PC-3 (cell line): ENCODE results near the gene SBNO2. TPM values are rescaled to one million over a fixed set of nuclear protein-coding genes. Genes with fewer than 3 reads are reported as not detected.

Experiments
- ATAC-seq: fragments of 200-7000 bp; cut with Tn5 transposase; 2 replicates; pipeline ENCODE4 v1.9.1; 2020; ENCODE audit warnings: mild to moderate bottlenecking, moderate library complexity
- BruUV-seq: library from RNA; stranded (reverse); fragments of 400-500 nt; replicated peaks from 2 replicates; lab custom pipeline; 2021; lab: Mats Ljungman, UMichigan
- CTCF ChIA-PET: fragments of 300-600 bp; sonication (Branson Sonifier 250); formaldehyde crosslinking; loops from one replicate; lab custom pipeline; 2022; ENCODE audit warnings: antibody characterized with exemption; lab: Charles Lee
- POLR2A ChIA-PET: fragments of 300-600 bp; sonication (Branson Sonifier 250); formaldehyde crosslinking; loops from one replicate; lab custom pipeline; 2022; ENCODE audit warnings: antibody characterized with exemption; ENCODE audit not compliant: unreplicated experiment; lab: Charles Lee
- DNase-seq: peaks from one replicate; pipeline ENCODE4 v3.0.0-alpha.2; 2015
- H2AFZ ChIP-seq: fragments of 300-600 bp; sonication (generic); 2 replicates; pipeline ENCODE4 v1.6.0; 2016; ENCODE audit warnings: antibody characterized with exemption, low read length
- H3F3A ChIP-seq: fragments of 300-600 bp; sonication (generic); one replicate; pipeline ENCODE4 v1.6.0; 2017; ENCODE audit warnings: antibody characterized with exemption, low read length, control low read depth, mild to moderate bottlenecking; ENCODE audit not compliant: unreplicated experiment
- H3K27ac ChIP-seq: fragments of 300-600 bp; sonication (generic); 2 replicates; pipeline ENCODE4 v1.5.1; 2016; ENCODE audit warnings: mild to moderate bottlenecking, low read length
- H3K27me3 ChIP-seq: fragments of 300-600 bp; sonication (generic); 2 replicates; pipeline ENCODE4 v1.6.1; 2016; ENCODE audit warnings: low read length, mixed read lengths
- H3K36me3 ChIP-seq: fragments of 300-600 bp; sonication (generic); 2 replicates; pipeline ENCODE4 v1.6.1; 2016; ENCODE audit warnings: low read depth, mixed run types, low read length, mixed read lengths
- H3K4me1 ChIP-seq: fragments of 300-600 bp; sonication (generic); 2 replicates; pipeline ENCODE4 v1.5.1; 2016; ENCODE audit warnings: low read length; ENCODE audit not compliant: insufficient read depth
- H3K4me2 ChIP-seq: fragments of 300-600 bp; sonication (generic); 2 replicates; pipeline ENCODE4 v1.6.0; 2016; ENCODE audit warnings: low read length
- H3K4me3 ChIP-seq: fragments of 300-600 bp; sonication (generic); 2 replicates; pipeline ENCODE4 v1.5.1; 2016; ENCODE audit warnings: mild to moderate bottlenecking, low read length, mixed read lengths
- H3K79me2 ChIP-seq: fragments of 300-600 bp; sonication (generic); 2 replicates; pipeline ENCODE4 v1.6.1; 2017; ENCODE audit warnings: low read length, mixed read lengths
- H3K9ac ChIP-seq: fragments of 300-600 bp; sonication (generic); 2 replicates; pipeline ENCODE4 v1.6.0; 2016; ENCODE audit warnings: mild to moderate bottlenecking, low read length
- H3K9me2 ChIP-seq: fragments of 300-600 bp; sonication (generic); replicated peaks from 2 replicates; pipeline ENCODE4 v1.6.1; 2016; ENCODE audit warnings: mixed run types, low read length, mixed read lengths
- H3K9me3 ChIP-seq: fragments of 300-600 bp; sonication (generic); 2 replicates; pipeline ENCODE4 v1.6.1; 2016; ENCODE audit warnings: low read length, mixed read lengths
- H4K20me1 ChIP-seq: fragments of 300-600 bp; sonication (generic); 2 replicates; pipeline ENCODE4 v1.6.1; 2016; ENCODE audit warnings: low read length, mixed read lengths
- EZH2 ChIP-seq: fragments of 300-600 bp; sonication (generic); IDR thresholded peaks from one replicate; pipeline ENCODE4 v1.6.1; 2017; ENCODE audit warnings: antibody characterized with exemption, mild to moderate bottlenecking, low read length; ENCODE audit not compliant: unreplicated experiment
- EZH2phosphoT487 ChIP-seq: fragments of 300-600 bp; sonication (generic); IDR thresholded peaks from 2 replicates; pipeline ENCODE4 v1.6.1; 2018; ENCODE audit warnings: mild to moderate bottlenecking, antibody characterized with exemption, low read length, borderline replicate concordance
- intact Hi-C: fragments of 100-400 bp; cut with micrococcal nuclease; formaldehyde crosslinking; loops from 2 replicates; pipeline ENCODE4 v1.9.0; 2023
- total RNA-seq: library from RNA; depleted of rRNA; stranded (reverse); fragments of >200 nt; gene quantifications from 2 replicates; pipeline ENCODE4 v1.2.3, GENCODE V29; 2014
- TF ChIP-seq, protein P1 (sequence below): fragments of 300-600 bp; sonication (generic); conservative IDR thresholded peaks from 2 replicates; pipeline ENCODE4 v1.5.1; 2017; ENCODE audit warnings: antibody characterized with exemption, low read depth, mild to moderate bottlenecking, low read length

SBNO2 gene
- total RNA-seq, 1 experiment from 2014 or later, result 62.4 TPM

DNA sequence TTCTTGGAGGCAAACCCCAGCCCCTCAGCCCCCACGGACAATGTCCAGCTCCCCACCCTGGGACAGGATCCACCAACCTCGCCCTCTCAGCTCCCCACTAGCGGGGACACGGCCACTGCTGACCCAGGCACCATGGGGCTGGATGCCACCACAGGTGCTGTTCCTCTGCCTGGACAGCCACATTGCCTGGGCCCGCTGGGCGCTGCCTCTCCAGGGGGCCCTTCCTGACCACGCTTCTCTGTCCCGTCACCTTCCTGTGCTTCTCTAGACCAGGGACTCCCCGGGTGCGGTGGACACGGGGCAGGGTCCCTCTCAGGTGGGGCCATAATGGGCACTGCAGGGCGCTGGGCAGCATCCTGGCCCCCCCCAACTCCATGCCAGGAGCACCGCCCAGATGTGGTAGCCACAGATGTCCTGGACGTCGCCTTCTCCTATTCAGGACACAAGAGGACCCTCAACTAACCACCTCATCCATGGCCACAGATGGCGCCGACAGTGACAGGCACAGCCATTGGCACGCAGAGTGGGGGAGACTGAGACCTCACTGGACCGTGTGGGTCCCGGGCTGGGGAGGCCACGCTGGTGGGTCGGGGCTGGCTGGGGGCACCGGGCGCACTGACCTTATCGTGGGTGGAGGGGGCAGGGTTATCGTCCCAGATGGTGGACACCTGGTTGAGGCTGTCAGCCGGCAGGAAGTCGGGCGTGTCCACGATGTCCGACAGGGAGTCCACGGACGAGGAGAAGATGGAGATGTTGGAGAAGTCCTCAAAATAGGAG is 46.9 kb downstream of the SBNO2 start:
- H4K20me1 ChIP-seq, result peaks cover 12% of the 10 kb centered on the region; the same call in 1 of the 2 replicates
- H3K4me1 ChIP-seq, result no peaks in the 10 kb centered on the region; the same call in 1 of the 2 replicates
- TF ChIP-seq, protein P1, sequence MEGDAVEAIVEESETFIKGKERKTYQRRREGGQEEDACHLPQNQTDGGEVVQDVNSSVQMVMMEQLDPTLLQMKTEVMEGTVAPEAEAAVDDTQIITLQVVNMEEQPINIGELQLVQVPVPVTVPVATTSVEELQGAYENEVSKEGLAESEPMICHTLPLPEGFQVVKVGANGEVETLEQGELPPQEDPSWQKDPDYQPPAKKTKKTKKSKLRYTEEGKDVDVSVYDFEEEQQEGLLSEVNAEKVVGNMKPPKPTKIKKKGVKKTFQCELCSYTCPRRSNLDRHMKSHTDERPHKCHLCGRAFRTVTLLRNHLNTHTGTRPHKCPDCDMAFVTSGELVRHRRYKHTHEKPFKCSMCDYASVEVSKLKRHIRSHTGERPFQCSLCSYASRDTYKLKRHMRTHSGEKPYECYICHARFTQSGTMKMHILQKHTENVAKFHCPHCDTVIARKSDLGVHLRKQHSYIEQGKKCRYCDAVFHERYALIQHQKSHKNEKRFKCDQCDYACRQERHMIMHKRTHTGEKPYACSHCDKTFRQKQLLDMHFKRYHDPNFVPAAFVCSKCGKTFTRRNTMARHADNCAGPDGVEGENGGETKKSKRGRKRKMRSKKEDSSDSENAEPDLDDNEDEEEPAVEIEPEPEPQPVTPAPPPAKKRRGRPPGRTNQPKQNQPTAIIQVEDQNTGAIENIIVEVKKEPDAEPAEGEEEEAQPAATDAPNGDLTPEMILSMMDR, result no peak
- TF ChIP-seq EZH2phosphoT487 (no peak), EZH2 (no peak)
- peaks cover 34% of the 10 kb centered on the region for H3K79me2 ChIP-seq
- H3K4me2 ChIP-seq, result no peak overlapping the region
- no peak overlapping the region for H3K27ac ChIP-seq
- H3K36me3 ChIP-seq, result peaks cover 13% of the 10 kb centered on the region
- H3K27me3 ChIP-seq, result no peaks in the 10 kb centered on the region
- no peak overlapping the region for H3K9ac ChIP-seq
- ATAC-seq, result no peak
- no peak overlapping the region for H3K4me3 ChIP-seq
- H3F3A ChIP-seq, result no peaks in the 10 kb centered on the region
- intact Hi-C loops, result no loop called here
- POLR2A ChIA-PET, result no interaction called here
- no peak for DNase-seq
- H3K9me3 ChIP-seq, result no peaks in the 10 kb centered on the region
- BruUV-seq, result no TSS peak
- no peaks in the 10 kb centered on the region for H3K9me2 ChIP-seq
- H2AFZ ChIP-seq, result no peak overlapping the region
- CTCF ChIA-PET, result no interaction called here

DNA sequence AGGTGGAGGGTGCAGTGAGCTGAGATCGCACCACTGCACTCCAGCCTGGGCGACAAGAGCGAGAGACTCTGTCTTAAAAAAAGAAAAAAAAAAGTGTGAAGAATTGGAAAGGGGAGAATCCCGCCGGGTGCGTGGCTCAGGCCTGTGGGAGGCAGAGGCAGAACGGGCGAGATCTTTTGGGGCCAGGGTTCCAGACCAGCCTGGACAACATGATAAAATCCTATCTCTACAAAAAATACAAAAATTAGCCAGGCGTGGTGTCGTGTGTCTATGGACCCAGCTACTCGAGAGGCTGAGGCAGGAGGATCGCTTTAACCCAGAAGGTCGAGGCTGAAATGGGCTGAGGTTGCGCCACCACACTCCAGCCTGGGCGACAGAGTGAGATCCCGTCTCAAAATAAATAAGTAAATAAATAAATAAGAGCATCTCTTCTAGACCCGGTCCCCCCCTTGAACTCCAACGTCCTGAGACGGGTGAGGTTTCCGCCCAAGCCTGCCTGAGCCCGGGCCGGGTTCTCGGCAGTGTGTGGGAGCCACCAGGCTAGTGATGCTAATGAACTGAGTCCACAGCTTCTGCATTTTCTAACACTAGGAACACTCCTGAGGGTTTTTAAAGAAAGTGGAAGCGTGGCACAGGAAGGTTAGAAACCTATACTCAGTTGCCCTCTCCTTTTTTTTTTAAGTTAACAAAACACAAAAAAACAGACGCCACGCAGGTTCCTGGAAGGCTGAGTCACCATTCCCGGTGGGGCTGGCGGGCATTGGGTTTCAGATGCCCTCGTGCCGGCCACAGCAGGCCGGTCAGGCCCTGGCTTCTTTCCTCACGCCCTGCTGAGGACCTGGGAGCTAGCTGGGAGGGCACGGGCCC is 48.2 kb downstream of the SBNO2 start:
- ChIA-PET POLR2A (no interaction called here), CTCF (no interaction called here)
- ATAC-seq (peak; percentile 64), DNase-seq (peak; percentile 12)
- TF ChIP-seq EZH2 (no peak), EZH2phosphoT487 (no peak)
- TF ChIP-seq, protein P1, result no peak
- H3K4me2 ChIP-seq, result no peak overlapping the region
- H3K9me3 ChIP-seq, result no peaks in the 10 kb centered on the region
- no TSS peak for BruUV-seq
- peaks cover 8% of the 10 kb centered on the region; the same call in 1 of the 2 replicates for H4K20me1 ChIP-seq
- H3K4me1 ChIP-seq, result no peaks in the 10 kb centered on the region; the same call in 1 of the 2 replicates
- H2AFZ ChIP-seq, result no peak overlapping the region
- no peaks in the 10 kb centered on the region for H3K9me2 ChIP-seq
- no peaks in the 10 kb centered on the region for H3K27me3 ChIP-seq
- no peak overlapping the region for H3K9ac ChIP-seq
- no peaks in the 10 kb centered on the region for H3F3A ChIP-seq
- no peak overlapping the region for H3K4me3 ChIP-seq
- peaks cover 24% of the 10 kb centered on the region for H3K36me3 ChIP-seq
- peaks cover 23% of the 10 kb centered on the region for H3K79me2 ChIP-seq
- H3K27ac ChIP-seq, result no peak overlapping the region
- intact Hi-C loops, result no loop called here
